GM23338 (cell line): Measurements from ENCODE around the gene BMAL1. TPM values are rescaled to one million over a fixed set of nuclear protein-coding genes. Genes with fewer than 3 reads are reported as not detected.

ENCODE experiments used
- ATAC-seq: fragments of 200-7000 bp; cut with Tn5 transposase; 3 replicates; pipeline ENCODE4 v1.9.1; 2020
- DNase-seq: peaks from one replicate; pipeline ENCODE4 v3.0.0-alpha.2; 2015; ENCODE audit warnings: low spot score
- H2AFZ ChIP-seq: fragments of 200-600 bp; sonication (generic); 2 replicates; pipeline ENCODE4 v1.8.0; 2016; ENCODE audit warnings: antibody characterized with exemption, mild to moderate bottlenecking, moderate library complexity
- H3F3A ChIP-seq: fragments of 200-600 bp; sonication (generic); replicated peaks from 2 replicates; pipeline ENCODE4 v1.8.0; 2017; ENCODE audit warnings: antibody characterized with exemption, mixed run types, low read depth
- H3K27ac ChIP-seq: fragments of 200-600 bp; sonication (generic); 2 replicates; pipeline ENCODE4 v1.6.1; 2016; ENCODE audit warnings: low read depth
- H3K27me3 ChIP-seq: fragments of 200-600 bp; sonication (generic); 2 replicates; pipeline ENCODE4 v1.8.0; 2016; ENCODE audit warnings: mild to moderate bottlenecking, mixed run types, moderate library complexity; ENCODE audit not compliant: insufficient read depth
- H3K36me3 ChIP-seq: fragments of 200-600 bp; sonication (generic); 2 replicates; pipeline ENCODE4 v1.8.0; 2016; ENCODE audit warnings: mild to moderate bottlenecking; ENCODE audit not compliant: insufficient read depth
- H3K4me1 ChIP-seq: fragments of 200-600 bp; sonication (generic); 2 replicates; pipeline ENCODE4 v1.8.0; 2016; ENCODE audit warnings: mild to moderate bottlenecking, moderate library complexity; ENCODE audit not compliant: insufficient read depth
- H3K4me2 ChIP-seq: fragments of 200-600 bp; sonication (generic); 2 replicates; pipeline ENCODE4 v1.7.1; 2017; ENCODE audit warnings: mixed run types
- H3K4me3 ChIP-seq: fragments of 200-600 bp; sonication (generic); 2 replicates; pipeline ENCODE4 v1.6.1; 2016; ENCODE audit warnings: mixed run types
- H3K79me2 ChIP-seq: fragments of 200-600 bp; sonication (generic); replicated peaks from 2 replicates; pipeline ENCODE4 v1.8.0; 2017; ENCODE audit warnings: mild to moderate bottlenecking; ENCODE audit not compliant: insufficient read depth
- H3K9me2 ChIP-seq: fragments of 200-600 bp; sonication (generic); 2 replicates; pipeline ENCODE4 v1.8.0; 2017; ENCODE audit not compliant: insufficient read depth
- H4K20me1 ChIP-seq: fragments of 200-600 bp; sonication (generic); replicated peaks from 2 replicates; pipeline ENCODE4 v1.8.0; 2017; ENCODE audit warnings: mild to moderate bottlenecking; ENCODE audit not compliant: insufficient read depth
- H3K27ac Mint-ChIP-seq: 2 replicates; pipeline ENCODE4 v1.8.0; 2020; ENCODE audit warnings: inconsistent platforms, mild to moderate bottlenecking, moderate library complexity, mixed read lengths
- H3K27me3 Mint-ChIP-seq: 3 replicates; pipeline ENCODE4 v1.8.0; 2022; ENCODE audit warnings: low read depth, mild to moderate bottlenecking, moderate library complexity, mixed read lengths, inconsistent platforms; ENCODE audit not compliant: insufficient read depth, poor library complexity
- H3K36me3 Mint-ChIP-seq: 3 replicates; pipeline ENCODE4 v1.8.0; 2021; ENCODE audit warnings: low read depth, mild to moderate bottlenecking, inconsistent platforms, moderate library complexity, mixed read lengths
- H3K4me1 Mint-ChIP-seq: 3 replicates; pipeline ENCODE4 v1.8.0; 2020; ENCODE audit warnings: mild to moderate bottlenecking, inconsistent platforms, mixed read lengths
- H3K4me3 Mint-ChIP-seq: 3 replicates; pipeline ENCODE4 v1.8.0; 2021; ENCODE audit warnings: moderate library complexity, mild to moderate bottlenecking, inconsistent platforms, mixed read lengths
- H3K9me3 Mint-ChIP-seq: 3 replicates; pipeline ENCODE4 v1.8.0; 2020; ENCODE audit warnings: moderate library complexity, mild to moderate bottlenecking, inconsistent platforms, mixed read lengths
- CREB1 ChIP-seq: fragments of 250-450 bp; sonication (Bioruptor Pico); IDR thresholded peaks from 2 replicates; pipeline ENCODE4 v1.5.0; 2020; ENCODE audit warnings: low read depth, mild to moderate bottlenecking, moderate library complexity
- EZH2phosphoT487 ChIP-seq: fragments of 200-600 bp; sonication (generic); IDR thresholded peaks from one replicate; pipeline ENCODE4 v1.8.1; 2018; ENCODE audit warnings: antibody characterized with exemption; ENCODE audit not compliant: unreplicated experiment
- JUNB ChIP-seq: IDR thresholded peaks from one replicate; pipeline ENCODE4 v1.6.1; 2016; ENCODE audit warnings: antibody characterized with exemption; ENCODE audit not compliant: unreplicated experiment
- NANOG ChIP-seq: IDR thresholded peaks from 2 replicates; pipeline ENCODE4 v1.6.1; 2016; ENCODE audit warnings: antibody characterized with exemption, borderline replicate concordance
- POLR2AphosphoS5 ChIP-seq: IDR thresholded peaks from 2 replicates; pipeline ENCODE4 v1.6.1; 2016; ENCODE audit warnings: antibody characterized with exemption, low read depth
- STAT1 ChIP-seq: IDR thresholded peaks from one replicate; pipeline ENCODE4 v1.6.1; 2016; ENCODE audit warnings: antibody characterized with exemption; ENCODE audit not compliant: unreplicated experiment
- ZNF114 ChIP-seq: fragments of 250-450 bp; sonication (Bioruptor Pico); IDR thresholded peaks from 2 replicates; pipeline ENCODE4 v1.5.0; 2020; ENCODE audit warnings: mild to moderate bottlenecking, moderate library complexity
- ZNF331 ChIP-seq: fragments of 250-450 bp; sonication (Bioruptor Pico); IDR thresholded peaks from 2 replicates; pipeline ENCODE4 v1.5.0; 2020; ENCODE audit warnings: low read depth, mild to moderate bottlenecking, moderate library complexity
- polyA plus RNA-seq: library from polyadenylated mRNA; unstranded; fragments of >200 nt; fragmentation: Nextera tagmentation; extraction: Ambion mirVana; gene quantifications from 2 replicates; pipeline ENCODE4 v1.2.1, GENCODE V29; 2016
- total RNA-seq: library from RNA; depleted of rRNA; stranded (reverse); fragments of >200 nt; shearing (Covaris generic); gene quantifications from 2 replicates; pipeline ENCODE4 v1.2.3, GENCODE V29; 2014
- TF ChIP-seq, protein P1 (sequence below): fragments of 250-450 bp; sonication (Bioruptor Pico); IDR thresholded peaks from 2 replicates; pipeline ENCODE4 v1.5.0; 2020; ENCODE audit warnings: mild to moderate bottlenecking, moderate library complexity
- TF ChIP-seq, protein P2 (sequence below): IDR thresholded peaks from one replicate; pipeline ENCODE4 v1.6.1; 2018; ENCODE audit warnings: antibody characterized with exemption; ENCODE audit not compliant: unreplicated experiment

Gene BMAL1
- total and polyA plus RNA-seq, 2 experiments from 2014 or later = 5.1 to 7.2 TPM

DNA sequence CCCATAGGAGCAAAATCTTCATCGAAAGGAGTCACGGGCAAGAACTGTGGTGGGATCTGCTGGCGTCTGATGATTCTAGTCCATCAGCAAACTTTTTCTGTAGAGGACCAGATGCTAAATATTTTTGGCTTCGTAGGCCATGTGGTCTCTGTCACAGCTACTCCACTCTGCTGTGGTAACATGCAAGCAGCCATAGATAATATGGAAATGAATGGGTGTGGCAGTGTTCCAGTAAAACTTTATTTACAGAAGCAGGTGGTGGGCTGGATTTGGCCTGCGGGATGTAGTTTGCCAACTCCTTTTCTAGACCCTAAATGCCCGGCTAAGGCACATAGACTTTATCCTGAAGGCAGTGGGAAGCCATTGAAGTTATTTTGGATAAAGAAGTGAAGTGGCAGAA, 32.9 kb downstream of the BMAL1 start (continued):
- TF ChIP-seq, protein P1, sequence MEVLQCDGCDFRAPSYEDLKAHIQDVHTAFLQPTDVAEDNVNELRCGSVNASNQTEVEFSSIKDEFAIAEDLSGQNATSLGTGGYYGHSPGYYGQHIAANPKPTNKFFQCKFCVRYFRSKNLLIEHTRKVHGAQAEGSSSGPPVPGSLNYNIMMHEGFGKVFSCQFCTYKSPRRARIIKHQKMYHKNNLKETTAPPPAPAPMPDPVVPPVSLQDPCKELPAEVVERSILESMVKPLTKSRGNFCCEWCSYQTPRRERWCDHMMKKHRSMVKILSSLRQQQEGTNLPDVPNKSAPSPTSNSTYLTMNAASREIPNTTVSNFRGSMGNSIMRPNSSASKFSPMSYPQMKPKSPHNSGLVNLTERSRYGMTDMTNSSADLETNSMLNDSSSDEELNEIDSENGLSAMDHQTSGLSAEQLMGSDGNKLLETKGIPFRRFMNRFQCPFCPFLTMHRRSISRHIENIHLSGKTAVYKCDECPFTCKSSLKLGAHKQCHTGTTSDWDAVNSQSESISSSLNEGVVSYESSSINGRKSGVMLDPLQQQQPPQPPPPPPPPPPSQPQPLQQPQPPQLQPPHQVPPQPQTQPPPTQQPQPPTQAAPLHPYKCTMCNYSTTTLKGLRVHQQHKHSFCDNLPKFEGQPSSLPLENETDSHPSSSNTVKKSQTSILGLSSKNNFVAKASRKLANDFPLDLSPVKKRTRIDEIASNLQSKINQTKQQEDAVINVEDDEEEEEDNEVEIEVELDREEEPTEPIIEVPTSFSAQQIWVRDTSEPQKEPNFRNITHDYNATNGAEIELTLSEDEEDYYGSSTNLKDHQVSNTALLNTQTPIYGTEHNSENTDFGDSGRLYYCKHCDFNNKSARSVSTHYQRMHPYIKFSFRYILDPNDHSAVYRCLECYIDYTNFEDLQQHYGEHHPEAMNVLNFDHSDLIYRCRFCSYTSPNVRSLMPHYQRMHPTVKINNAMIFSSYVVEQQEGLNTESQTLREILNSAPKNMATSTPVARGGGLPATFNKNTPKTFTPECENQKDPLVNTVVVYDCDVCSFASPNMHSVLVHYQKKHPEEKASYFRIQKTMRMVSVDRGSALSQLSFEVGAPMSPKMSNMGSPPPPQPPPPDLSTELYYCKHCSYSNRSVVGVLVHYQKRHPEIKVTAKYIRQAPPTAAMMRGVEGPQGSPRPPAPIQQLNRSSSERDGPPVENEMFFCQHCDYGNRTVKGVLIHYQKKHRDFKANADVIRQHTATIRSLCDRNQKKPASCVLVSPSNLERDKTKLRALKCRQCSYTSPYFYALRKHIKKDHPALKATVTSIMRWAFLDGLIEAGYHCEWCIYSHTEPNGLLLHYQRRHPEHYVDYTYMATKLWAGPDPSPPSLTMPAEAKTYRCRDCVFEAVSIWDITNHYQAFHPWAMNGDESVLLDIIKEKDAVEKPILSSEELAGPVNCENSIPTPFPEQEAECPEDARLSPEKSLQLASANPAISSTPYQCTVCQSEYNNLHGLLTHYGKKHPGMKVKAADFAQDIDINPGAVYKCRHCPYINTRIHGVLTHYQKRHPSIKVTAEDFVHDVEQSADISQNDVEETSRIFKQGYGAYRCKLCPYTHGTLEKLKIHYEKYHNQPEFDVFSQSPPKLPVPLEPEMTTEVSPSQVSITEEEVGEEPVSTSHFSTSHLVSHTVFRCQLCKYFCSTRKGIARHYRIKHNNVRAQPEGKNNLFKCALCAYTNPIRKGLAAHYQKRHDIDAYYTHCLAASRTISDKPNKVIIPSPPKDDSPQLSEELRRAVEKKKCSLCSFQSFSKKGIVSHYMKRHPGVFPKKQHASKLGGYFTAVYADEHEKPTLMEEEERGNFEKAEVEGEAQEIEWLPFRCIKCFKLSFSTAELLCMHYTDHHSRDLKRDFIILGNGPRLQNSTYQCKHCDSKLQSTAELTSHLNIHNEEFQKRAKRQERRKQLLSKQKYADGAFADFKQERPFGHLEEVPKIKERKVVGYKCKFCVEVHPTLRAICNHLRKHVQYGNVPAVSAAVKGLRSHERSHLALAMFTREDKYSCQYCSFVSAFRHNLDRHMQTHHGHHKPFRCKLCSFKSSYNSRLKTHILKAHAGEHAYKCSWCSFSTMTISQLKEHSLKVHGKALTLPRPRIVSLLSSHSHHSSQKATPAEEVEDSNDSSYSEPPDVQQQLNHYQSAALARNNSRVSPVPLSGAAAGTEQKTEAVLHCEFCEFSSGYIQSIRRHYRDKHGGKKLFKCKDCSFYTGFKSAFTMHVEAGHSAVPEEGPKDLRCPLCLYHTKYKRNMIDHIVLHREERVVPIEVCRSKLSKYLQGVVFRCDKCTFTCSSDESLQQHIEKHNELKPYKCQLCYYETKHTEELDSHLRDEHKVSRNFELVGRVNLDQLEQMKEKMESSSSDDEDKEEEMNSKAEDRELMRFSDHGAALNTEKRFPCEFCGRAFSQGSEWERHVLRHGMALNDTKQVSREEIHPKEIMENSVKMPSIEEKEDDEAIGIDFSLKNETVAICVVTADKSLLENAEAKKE (CRISPR knock-in tag) = no peak
- no peak for TF ChIP-seq CREB1
- no peak for TF ChIP-seq ZNF114

DNA sequence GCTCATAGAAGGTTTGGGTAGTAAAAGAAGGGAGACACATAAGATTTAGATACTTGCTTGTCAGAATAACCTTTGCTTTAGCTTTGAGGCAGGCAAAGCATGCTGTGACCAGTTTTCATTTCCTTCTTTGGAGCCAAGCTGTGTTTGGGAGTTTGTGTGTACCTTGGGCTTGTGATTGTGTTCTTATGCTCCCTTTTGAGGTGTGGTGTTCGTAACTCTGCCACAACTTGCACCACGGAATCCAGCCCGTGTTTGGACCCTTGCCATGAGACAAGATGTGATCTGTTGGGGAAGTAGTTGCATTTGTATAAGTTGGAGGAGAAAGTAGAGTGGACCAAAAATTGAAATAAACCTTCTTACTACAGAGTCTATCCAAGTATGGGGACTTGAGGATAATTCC, 34.0 kb downstream of the BMAL1 start:
- Histone ChIP-seq H3F3A (no peaks in the 10 kb centered on the region), H3K9me2 (0 out of 2 replicates have a peak, but pooled peaks cover 3% of the 10 kb centered on the region), H3K4me1 (no peaks in the 10 kb centered on the region), H3K4me3 (no peak overlapping the region), H3K27ac (no peak overlapping the region), H3K4me2 (no peak overlapping the region), H3K79me2 (no peaks in the 10 kb centered on the region), H3K27me3 (no peaks in the 10 kb centered on the region), H3K36me3 (no peaks in the 10 kb centered on the region; the same call in 1 of the 2 replicates), H2AFZ (no peak overlapping the region), H4K20me1 (no peaks in the 10 kb centered on the region)
- DNase-seq (no peak), ATAC-seq (no peak)
- H3K36me3 Mint-ChIP-seq = no peaks in the 10 kb centered on the region
- H3K4me1 Mint-ChIP-seq = peaks cover 19% of the 10 kb centered on the region
- H3K27me3 Mint-ChIP-seq = peaks cover 6% of the 10 kb centered on the region
- no peak overlapping the region for H3K4me3 Mint-ChIP-seq
- H3K9me3 Mint-ChIP-seq = no peaks in the 10 kb centered on the region
- H3K27ac Mint-ChIP-seq = no peak overlapping the region
- no peak for TF ChIP-seq POLR2AphosphoS5
- no peak for TF ChIP-seq JUNB
- TF ChIP-seq NANOG = no peak
- no peak for TF ChIP-seq ZNF114
- no peak for TF ChIP-seq ZNF331
- TF ChIP-seq STAT1 = no peak
- TF ChIP-seq EZH2phosphoT487 = no peak
- TF ChIP-seq, protein P2, sequence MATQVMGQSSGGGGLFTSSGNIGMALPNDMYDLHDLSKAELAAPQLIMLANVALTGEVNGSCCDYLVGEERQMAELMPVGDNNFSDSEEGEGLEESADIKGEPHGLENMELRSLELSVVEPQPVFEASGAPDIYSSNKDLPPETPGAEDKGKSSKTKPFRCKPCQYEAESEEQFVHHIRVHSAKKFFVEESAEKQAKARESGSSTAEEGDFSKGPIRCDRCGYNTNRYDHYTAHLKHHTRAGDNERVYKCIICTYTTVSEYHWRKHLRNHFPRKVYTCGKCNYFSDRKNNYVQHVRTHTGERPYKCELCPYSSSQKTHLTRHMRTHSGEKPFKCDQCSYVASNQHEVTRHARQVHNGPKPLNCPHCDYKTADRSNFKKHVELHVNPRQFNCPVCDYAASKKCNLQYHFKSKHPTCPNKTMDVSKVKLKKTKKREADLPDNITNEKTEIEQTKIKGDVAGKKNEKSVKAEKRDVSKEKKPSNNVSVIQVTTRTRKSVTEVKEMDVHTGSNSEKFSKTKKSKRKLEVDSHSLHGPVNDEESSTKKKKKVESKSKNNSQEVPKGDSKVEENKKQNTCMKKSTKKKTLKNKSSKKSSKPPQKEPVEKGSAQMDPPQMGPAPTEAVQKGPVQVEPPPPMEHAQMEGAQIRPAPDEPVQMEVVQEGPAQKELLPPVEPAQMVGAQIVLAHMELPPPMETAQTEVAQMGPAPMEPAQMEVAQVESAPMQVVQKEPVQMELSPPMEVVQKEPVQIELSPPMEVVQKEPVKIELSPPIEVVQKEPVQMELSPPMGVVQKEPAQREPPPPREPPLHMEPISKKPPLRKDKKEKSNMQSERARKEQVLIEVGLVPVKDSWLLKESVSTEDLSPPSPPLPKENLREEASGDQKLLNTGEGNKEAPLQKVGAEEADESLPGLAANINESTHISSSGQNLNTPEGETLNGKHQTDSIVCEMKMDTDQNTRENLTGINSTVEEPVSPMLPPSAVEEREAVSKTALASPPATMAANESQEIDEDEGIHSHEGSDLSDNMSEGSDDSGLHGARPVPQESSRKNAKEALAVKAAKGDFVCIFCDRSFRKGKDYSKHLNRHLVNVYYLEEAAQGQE = no peak
